Testis (tissue), 3 donors: Measurements from ENCODE around the gene FBXL17. TPM values are rescaled to one million over a fixed set of nuclear protein-coding genes. Genes with fewer than 3 reads are reported as not detected.

Experiments used
- DNase-seq: peaks from one replicate; pipeline ENCODE4 v3.0.0-alpha.2; 2019
- H3K27ac ChIP-seq, 2 donors: fragments of 200-600 bp; sonication (generic); one replicate each; pipeline ENCODE4 v1.5.1; 2019
- H3K27me3 ChIP-seq: fragments of 200-600 bp; sonication (generic); one replicate; pipeline ENCODE4 v1.5.1; 2019
- H3K36me3 ChIP-seq: fragments of 200-600 bp; sonication (generic); one replicate; pipeline ENCODE4 v1.5.1; 2017; ENCODE audit warnings: low read depth; ENCODE audit errors: missing control alignments
- H3K4me1 ChIP-seq: fragments of 200-600 bp; sonication (generic); one replicate; pipeline ENCODE4 v1.5.1; 2019
- H3K4me3 ChIP-seq, 2 donors: fragments of 200-600 bp; sonication (generic); one replicate each; pipeline ENCODE4 v1.5.1; 2017 to 2019
- H3K9me3 ChIP-seq: fragments of 200-600 bp; sonication (generic); one replicate; pipeline ENCODE4 v1.5.1; 2017
- POLR2A ChIP-seq: fragments of 450-650 bp; IDR thresholded peaks from one replicate; pipeline ENCODE4 v1.6.1; 2017; ENCODE audit warnings: antibody characterized with exemption, mild to moderate bottlenecking, moderate library complexity
- WGBS, 2 donors: methylation state at CpG; one replicate each; pipeline ENCODE4 v1.1.5; 2018; 5-methylcytosine and 5-hydroxymethylcytosine counted together
- intact Hi-C: fragments of 100-400 bp; cut with DNase I; formaldehyde crosslinking; loops from one replicate; pipeline ENCODE4 v1.15.1; 2023; ENCODE audit warnings: low total_unique reads
- polyA plus RNA-seq: library from polyadenylated mRNA; stranded (reverse); fragments of 350-450 nt; fragmentation: Illumina TruSeq; extraction: RNeasy Lipid Tissue Mini Kit (QIAGEN cat#74804); gene quantifications from one replicate; pipeline ENCODE4 v1.2.3, GENCODE V29; 2014; ENCODE audit warnings: low read depth, low replicate concordance; ENCODE audit not compliant: insufficient read depth
- total RNA-seq, 2 donors: library from RNA; depleted of rRNA; stranded (reverse); fragments of >200 nt; gene quantifications; one replicate each; pipeline ENCODE4 v1.2.3, GENCODE V29; 2016
- TF ChIP-seq, protein P1 (sequence below), 3 experiments: fragments of 450-650 bp in 2 of 3; fragments of 200-600 bp in 1 of 3; sonication (generic) in 1 of 3; IDR thresholded peaks; one replicate each; pipeline ENCODE4 v1.5.1; 2016 to 2019; ENCODE audit warnings: antibody characterized with exemption in 3 of 3, mild to moderate bottlenecking in 2 of 3, moderate library complexity in 1 of 3

The FBXL17 gene
- total and polyA plus RNA-seq, 3 donors from 2014 or later, result 20.7 to 25.1 (median 22.6) TPM

DNA sequence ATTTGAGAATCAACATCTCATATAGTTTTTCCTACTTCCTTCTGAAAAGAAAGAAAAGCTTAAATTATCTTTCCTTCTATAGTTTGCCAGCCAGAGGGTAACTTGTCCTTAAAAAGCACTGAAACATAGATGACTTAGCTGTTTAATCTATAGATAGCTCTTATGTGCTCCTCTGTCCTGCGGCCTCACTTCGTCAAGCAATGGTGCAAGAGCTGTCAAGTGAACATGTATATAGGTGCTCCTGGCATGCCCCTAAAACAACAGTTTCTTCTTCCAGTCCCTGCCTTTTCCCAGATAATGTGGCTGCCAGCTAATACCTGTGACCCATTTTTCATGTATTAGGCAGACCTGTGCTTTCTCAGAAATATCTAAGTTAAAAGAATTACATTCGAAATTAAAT, 423.5 kb downstream of the FBXL17 start:
- intact Hi-C loops, result no loop called here
- H3K4me3 ChIP-seq, result no peak overlapping the region
- no peak overlapping the region for H3K27ac ChIP-seq
- H3K27me3 ChIP-seq, result no peaks in the 10 kb centered on the region
- H3K9me3 ChIP-seq, result no peaks in the 10 kb centered on the region
- 89 to 94% methylated on average over 3 of the region's 3 CpGs for WGBS, 2 donors
- DNase-seq, result no peak
- no peaks in the 10 kb centered on the region for H3K4me1 ChIP-seq
- H3K36me3 ChIP-seq, result no peaks in the 10 kb centered on the region
- TF ChIP-seq, protein P1, sequence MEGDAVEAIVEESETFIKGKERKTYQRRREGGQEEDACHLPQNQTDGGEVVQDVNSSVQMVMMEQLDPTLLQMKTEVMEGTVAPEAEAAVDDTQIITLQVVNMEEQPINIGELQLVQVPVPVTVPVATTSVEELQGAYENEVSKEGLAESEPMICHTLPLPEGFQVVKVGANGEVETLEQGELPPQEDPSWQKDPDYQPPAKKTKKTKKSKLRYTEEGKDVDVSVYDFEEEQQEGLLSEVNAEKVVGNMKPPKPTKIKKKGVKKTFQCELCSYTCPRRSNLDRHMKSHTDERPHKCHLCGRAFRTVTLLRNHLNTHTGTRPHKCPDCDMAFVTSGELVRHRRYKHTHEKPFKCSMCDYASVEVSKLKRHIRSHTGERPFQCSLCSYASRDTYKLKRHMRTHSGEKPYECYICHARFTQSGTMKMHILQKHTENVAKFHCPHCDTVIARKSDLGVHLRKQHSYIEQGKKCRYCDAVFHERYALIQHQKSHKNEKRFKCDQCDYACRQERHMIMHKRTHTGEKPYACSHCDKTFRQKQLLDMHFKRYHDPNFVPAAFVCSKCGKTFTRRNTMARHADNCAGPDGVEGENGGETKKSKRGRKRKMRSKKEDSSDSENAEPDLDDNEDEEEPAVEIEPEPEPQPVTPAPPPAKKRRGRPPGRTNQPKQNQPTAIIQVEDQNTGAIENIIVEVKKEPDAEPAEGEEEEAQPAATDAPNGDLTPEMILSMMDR (IDR thresholded peaks at IDR 0.05), result no peak
- TF ChIP-seq POLR2A, result no peak

DNA sequence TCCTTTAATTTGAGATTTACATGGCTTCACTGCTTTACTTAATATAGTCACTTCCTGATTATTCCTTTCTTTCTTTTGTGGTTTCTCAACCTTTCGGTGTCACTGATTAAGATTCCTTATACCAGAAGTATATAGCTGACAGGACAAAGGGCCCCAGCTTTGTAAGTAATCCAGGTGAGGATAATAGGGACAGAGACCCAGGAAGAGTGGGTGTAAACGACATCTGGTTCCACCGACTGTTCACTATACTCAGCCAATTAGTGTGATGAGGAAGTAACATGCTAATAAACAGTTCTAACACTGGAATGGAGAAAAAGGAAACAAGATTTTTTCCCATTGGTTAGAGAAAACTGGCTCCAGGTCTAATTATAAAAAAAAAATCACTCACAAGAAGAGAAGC, 424.8 kb downstream of the FBXL17 start:
- intact Hi-C loops, result no loop called here
- Histone ChIP-seq H3K36me3 (no peaks in the 10 kb centered on the region), H3K4me1 (no peaks in the 10 kb centered on the region), H3K4me3 (no peak overlapping the region), H3K27ac (no peak overlapping the region), H3K27me3 (no peaks in the 10 kb centered on the region), H3K9me3 (no peaks in the 10 kb centered on the region)
- no peak for DNase-seq
- no peak for TF ChIP-seq POLR2A
- TF ChIP-seq, protein P1 (IDR thresholded peaks at IDR 0.05), result no peak
- 63 to 80% methylated on average over 3 of the region's 3 CpGs for WGBS, 2 donors

DNA sequence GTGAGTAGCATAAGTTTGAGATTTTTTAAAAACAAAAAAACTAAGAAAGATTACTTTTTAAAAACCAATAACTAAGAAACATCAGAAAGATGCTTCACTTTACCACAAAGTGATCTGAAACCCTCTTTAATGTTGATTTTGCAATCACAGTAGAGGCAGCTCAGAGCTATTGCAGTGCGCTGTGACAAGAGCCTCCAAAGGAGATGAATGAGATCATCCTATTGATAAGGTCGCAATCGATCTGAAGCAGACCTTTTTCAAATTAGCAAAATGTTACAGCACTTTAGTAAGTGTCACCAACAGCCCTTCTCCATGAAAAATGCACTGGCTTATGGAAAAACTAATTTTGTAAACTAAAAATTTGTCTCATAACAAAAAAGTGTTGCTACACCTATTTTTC, 426.6 kb downstream of the FBXL17 start:
- H3K27me3 ChIP-seq, result no peaks in the 10 kb centered on the region
- DNase-seq, result no peak
- H3K36me3 ChIP-seq, result no peaks in the 10 kb centered on the region
- TF ChIP-seq, protein P1 (IDR thresholded peaks at IDR 0.05), result no peak
- TF ChIP-seq POLR2A, result no peak
- H3K9me3 ChIP-seq, result no peaks in the 10 kb centered on the region
- intact Hi-C loops, result no loop called here
- WGBS, 2 donors, result 77 to 90% methylated on average over 3 of the region's 3 CpGs
- no peak overlapping the region for H3K4me3 ChIP-seq
- H3K27ac ChIP-seq, result no peak overlapping the region
- no peaks in the 10 kb centered on the region for H3K4me1 ChIP-seq

GRCh38 chr5:107954254-107954653, 427.6 kb downstream of the FBXL17 start:
- intact Hi-C loops, result no loop called here
- no peak for DNase-seq

DNA sequence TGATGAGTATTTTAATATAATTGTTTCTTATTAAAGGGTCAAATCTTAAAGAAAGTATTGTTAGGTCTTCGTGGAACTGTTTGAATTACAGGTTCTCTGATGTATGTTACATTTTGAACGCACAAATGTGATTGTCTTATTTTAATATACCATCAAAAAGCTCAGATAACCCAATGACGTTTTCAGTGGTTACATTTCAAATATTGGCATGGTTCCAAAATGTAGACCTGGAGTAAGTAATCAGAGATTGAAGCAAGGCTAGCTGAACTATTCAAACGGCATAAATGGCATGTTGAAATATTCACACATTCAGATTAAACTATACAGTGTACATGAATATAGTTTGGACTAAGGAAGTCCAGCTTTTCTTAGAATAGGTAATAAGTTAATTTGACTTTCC, 429.4 kb downstream of the FBXL17 start:
- TF ChIP-seq, protein P1 (IDR thresholded peaks at IDR 0.05), result no peak
- TF ChIP-seq POLR2A, result no peak
- Histone ChIP-seq H3K27ac (no peak overlapping the region), H3K27me3 (no peaks in the 10 kb centered on the region), H3K4me1 (no peaks in the 10 kb centered on the region), H3K4me3 (no peak overlapping the region), H3K36me3 (no peaks in the 10 kb centered on the region), H3K9me3 (no peaks in the 10 kb centered on the region)
- WGBS, 2 donors, result 57% methylated on average over 4 of the region's 4 CpGs
- no peak for DNase-seq
- intact Hi-C loops, result no loop called here

More at GRCh38 chr5:107954254-107954653, 427.6 kb downstream of the FBXL17 start:
- Histone ChIP-seq H3K27ac (no peak overlapping the region), H3K36me3 (no peaks in the 10 kb centered on the region), H3K9me3 (no peaks in the 10 kb centered on the region), H3K4me1 (no peaks in the 10 kb centered on the region), H3K4me3 (no peak overlapping the region), H3K27me3 (no peaks in the 10 kb centered on the region)
- TF ChIP-seq, protein P1 (IDR thresholded peaks at IDR 0.05), result no peak
- no peak for TF ChIP-seq POLR2A
